Mucosa of gallbladder (tissue), 1 donor: ENCODE data around the gene GALNT13. TPM values are rescaled to one million over a fixed set of nuclear protein-coding genes. Genes with fewer than 3 reads are reported as not detected.

Experiments
- DNase-seq: peaks from one replicate; pipeline ENCODE4 v3.0.0-alpha.2; 2020; ENCODE audit warnings: low spot score
- total RNA-seq: library from RNA; stranded (reverse); gene quantifications from one replicate; pipeline ENCODE4 v1.2.1, GENCODE V29; 2021
- donor health status: DM: no; HTN: no; CAD: no.

The GALNT13 gene
- total RNA-seq, 1 donor from 2014 or later = 0.23 TPM

GRCh38 chr2:154125891-154126290 lies 254.2 kb downstream of the GALNT13 start:
- DNase-seq = no peak

DNA sequence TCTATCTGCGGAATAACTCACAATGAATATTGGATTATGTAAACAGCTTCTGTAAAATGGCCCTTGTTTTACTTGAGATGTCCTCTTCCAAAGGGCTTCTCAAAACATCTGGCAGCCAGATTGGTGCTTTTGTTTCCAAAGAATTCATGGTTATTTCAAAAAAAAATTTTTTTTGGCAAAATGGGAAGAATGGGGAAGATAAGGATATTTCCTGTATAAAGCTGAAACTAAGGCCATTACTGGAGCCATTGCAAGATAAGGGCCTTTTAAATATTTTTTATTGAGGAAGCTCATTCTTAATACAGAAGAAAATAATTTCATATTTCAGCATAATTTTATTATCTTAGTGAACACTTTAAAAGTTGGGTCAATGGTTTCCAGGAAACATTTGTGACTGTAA lies 259.1 kb downstream of the GALNT13 start:
- no peak for DNase-seq

GRCh38 chr2:154132827-154133226 lies 261.1 kb downstream of the GALNT13 start:
- no peak for DNase-seq

GRCh38 chr2:154133823-154134222 lies 262.1 kb downstream of the GALNT13 start:
- no peak for DNase-seq

DNA sequence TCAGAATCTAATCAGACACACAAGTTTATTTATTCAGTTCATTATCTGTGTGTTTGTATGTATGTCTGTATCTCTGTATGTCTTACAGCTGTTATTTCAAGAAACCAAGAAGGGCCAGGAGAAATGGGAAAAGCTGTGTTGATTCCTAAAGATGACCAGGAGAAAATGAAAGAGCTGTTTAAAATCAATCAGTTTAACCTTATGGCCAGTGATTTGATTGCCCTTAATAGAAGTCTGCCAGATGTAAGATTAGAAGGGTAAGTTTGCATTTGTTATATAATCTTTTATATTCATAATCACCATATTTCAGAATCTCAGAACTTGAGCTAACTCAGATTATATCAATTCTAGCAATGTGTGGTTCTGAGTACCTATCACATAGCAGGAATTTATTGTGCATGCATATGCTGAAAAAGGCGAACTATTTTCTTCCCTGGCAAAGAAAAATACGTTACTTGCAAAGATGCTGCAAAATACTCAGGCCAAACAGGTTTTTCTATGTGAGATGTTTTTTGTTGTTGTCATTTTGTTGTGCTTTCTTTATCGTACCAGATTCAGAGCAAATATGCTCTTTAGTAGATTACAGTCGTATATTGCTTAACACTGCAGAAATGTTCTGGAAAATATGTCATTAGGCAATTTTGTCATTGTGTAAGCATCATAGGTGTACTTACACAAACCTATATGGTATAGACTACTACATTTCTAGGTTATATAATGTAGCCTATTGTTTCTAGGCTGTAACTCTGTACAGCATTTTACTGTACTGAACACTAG lies 268.7 kb downstream of the GALNT13 start:
- DNase-seq = no peak

- DNase-seq = no peak
Observed at GRCh38 chr2:154142480-154142879, 270.8 kb downstream of the GALNT13 start.

DNA sequence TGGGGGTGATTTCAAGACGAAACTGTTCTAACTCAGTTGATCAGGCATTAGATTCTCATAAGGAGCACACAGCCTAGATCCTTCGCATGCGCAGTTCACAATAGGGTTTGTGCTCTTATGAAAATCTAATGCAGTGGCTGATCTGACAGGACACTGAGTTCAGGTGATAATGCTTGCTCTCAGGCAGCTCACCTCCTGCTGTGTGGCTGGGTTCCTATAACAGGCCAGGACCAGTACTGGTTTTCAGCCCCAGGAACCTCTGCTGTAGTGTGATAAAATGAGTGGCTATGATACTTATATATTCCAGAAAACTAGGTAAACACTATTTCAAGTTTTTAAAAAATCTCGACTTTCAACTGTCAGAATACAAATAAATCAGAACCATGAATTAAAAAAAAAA lies 271.4 kb downstream of the GALNT13 start:
- DNase-seq = no peak

DNA sequence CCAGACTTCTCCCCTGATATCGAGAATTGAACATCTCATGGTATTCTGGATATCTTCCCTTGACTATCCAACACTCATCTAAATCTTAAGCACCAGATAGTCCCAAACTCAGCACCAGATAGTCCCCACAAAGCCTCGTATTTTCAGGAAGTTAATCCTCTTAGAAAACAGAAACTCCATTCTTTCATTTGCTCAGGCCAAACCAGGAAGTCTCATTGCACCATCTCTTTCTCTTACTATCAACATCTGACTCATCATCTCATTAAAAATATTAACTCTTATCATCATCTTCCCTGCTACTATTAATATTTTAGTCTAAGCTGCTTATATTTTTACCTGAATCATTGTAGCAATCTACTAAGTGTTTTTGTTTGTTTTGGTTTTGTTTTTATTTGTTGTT lies 286.4 kb downstream of the GALNT13 start:
- DNase-seq = no peak

DNA sequence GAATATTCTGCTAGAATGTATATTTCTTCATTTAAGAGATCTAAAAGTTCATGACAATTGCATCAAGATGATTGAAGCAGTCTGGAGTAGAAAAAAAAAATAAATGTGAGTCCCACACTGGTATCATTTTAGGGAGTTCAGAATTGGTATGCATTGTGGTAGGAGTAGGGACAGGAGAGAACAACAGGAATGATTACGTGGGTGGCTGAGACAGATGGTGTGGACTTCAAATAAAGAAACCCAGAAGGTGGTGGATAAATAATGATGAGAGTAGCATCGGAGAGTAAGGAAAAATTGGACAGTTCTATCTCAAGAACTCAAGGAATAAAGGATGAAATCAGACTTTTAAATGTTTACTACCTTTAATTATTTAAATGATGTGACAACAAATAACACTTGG lies 289.6 kb downstream of the GALNT13 start:
- no peak for DNase-seq

- DNase-seq = no peak
Observed at GRCh38 chr2:154170400-154170799, 298.7 kb downstream of the GALNT13 start.

DNA sequence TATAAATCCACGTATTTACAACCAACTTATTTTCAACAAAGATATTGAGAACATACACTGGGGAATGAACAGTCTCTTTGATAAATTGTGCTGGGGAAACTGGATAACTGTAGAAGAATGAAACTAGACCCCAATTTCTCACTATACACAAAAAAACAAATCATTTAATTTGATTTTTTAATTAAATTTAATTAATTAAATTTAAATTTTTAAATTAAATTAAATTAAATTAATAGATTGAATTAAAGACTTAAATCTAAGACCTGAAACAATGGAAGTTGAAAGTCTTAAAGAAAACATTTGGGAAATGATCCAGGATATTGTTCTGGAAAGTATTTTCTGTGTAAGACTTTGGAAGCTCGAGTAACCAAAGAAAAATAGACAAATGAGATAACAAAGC lies 301.4 kb downstream of the GALNT13 start:
- no peak for DNase-seq

DNA sequence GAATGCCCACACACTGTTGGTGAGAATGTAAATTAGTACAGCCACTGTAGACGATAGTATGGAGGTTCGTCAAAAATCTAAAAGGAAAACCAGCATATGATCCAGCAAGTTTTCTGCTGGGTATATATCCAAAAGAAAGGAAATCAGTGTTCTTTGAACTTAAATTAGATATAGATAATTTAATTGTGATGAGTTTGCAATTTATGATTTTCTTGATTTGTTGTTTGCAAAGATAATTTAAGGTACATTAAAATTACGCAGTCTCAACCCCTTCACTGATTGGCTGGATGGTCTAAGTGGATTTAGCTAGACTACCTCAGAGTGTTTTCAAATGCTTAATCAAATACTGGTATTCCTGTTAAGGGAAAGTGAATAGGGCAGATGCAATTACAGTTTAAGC lies 302.2 kb downstream of the GALNT13 start:
- DNase-seq = no peak

DNA sequence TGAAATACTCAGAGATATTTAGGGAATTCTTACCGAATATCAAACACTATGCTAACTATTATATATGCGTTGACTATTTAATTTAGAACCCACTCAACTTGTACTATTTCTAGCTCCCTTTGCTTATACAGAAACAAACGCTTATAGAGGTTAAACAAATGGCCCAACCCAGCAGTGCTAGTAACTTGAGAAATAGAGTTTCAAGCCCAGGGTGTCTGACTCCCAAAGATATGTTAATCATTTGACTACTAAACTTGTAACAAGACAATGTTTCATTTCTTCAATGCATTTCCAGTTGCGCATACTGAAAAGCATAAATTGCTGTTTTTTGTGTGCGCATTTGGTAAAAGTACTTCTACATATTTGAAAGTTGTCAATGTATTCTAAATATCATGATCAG lies 310.3 kb downstream of the GALNT13 start:
- no peak for DNase-seq

- no peak for DNase-seq
Observed at GRCh38 chr2:154187948-154188347, 316.2 kb downstream of the GALNT13 start.

- DNase-seq = no peak
Observed at GRCh38 chr2:154189953-154190352, 318.2 kb downstream of the GALNT13 start.

DNA sequence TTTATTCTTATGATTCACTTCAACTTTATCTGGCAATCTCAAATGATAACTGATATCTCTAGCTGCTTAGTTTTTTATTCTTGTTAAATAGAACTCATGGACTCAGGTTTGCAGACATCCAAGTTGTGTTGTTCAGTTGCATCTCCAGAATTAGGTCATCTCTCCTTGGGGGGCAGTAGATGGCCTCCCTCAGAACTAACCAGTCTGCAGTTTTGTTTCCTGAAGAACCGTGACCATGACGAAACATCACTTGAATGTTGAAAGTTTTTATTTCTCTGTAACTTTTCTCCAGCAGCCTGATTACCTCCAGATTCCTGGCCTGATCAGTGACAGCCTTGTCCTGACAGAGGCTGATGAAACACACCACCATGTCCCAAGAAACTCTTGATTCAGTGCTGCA lies 321.5 kb downstream of the GALNT13 start:
- DNase-seq = no peak

- no peak for DNase-seq
Observed at GRCh38 chr2:154194909-154195643, 323.4 kb downstream of the GALNT13 start.

GRCh38 chr2:154195644-154196195 lies 324.0 kb downstream of the GALNT13 start:
- DNase-seq = no peak

DNA sequence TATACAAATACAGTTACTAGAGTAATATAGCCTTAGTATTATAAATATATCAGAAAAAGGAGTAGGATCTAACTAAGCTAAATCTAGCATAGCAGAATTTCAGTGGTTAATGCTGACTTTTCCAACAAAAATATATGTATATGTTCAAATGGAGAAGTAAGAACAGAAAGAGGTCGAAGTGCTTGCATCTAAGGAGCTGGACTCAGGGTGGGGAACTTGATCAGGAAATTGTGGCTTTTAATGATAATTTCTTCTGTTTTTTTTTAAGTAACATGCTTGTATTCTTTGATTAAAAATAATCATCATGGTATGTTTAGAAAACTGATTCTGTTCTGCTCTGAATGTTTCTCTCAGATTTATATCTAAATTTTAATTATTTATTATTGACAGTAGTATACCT lies 327.1 kb downstream of the GALNT13 start:
- no peak for DNase-seq

GRCh38 chr2:154203206-154203605 lies 331.5 kb downstream of the GALNT13 start:
- no peak for DNase-seq

- DNase-seq = no peak
Observed at GRCh38 chr2:154203902-154204301, 332.2 kb downstream of the GALNT13 start.

- no peak for DNase-seq
Observed at GRCh38 chr2:154207288-154208047, 335.7 kb downstream of the GALNT13 start.
